SK-N-SH treated with all-trans-retinoic acid at 6 μM for 48 hours (cell line): ENCODE measurements around the gene ELOVL7.

Source experiments
- ATAC-seq: fragments of 200-7000 bp; cut with Tn5 transposase; 3 replicates; pipeline ENCODE4 v1.9.1; 2020; ENCODE audit warnings: mild to moderate bottlenecking, moderate library complexity
- ARNTL ChIP-seq: fragments of 450-650 bp; formaldehyde crosslinking; IDR thresholded peaks from 2 replicates; pipeline ENCODE4 v1.5.0; 2020; ENCODE audit warnings: low read depth, mild to moderate bottlenecking, moderate library complexity, borderline replicate concordance
- BACH2 ChIP-seq: fragments of 250-450 bp; sonication (Bioruptor Pico); IDR thresholded peaks from 2 replicates; pipeline ENCODE4 v1.9.0; 2021; ENCODE audit warnings: mild to moderate bottlenecking, borderline replicate concordance
- CREB5 ChIP-seq: fragments of 250-450 bp; sonication (Bioruptor Pico); IDR thresholded peaks from 2 replicates; pipeline ENCODE4 v1.5.1; 2020; ENCODE audit warnings: low read depth, mild to moderate bottlenecking, moderate library complexity
- CSDC2 ChIP-seq: fragments of 250-450 bp; sonication (Bioruptor Pico); IDR thresholded peaks from 2 replicates; pipeline ENCODE4 v1.5.0; 2020; ENCODE audit warnings: mild to moderate bottlenecking, moderate library complexity
- CSRNP3 ChIP-seq: fragments of 250-450 bp; sonication (Bioruptor Pico); IDR thresholded peaks from 2 replicates; pipeline ENCODE4 v1.5.1; 2021; ENCODE audit warnings: mild to moderate bottlenecking, moderate library complexity
- ESRRG ChIP-seq: fragments of 250-450 bp; sonication (Bioruptor Pico); IDR thresholded peaks from 2 replicates; pipeline ENCODE4 v1.6.1; 2021; ENCODE audit warnings: mild to moderate bottlenecking
- GLIS3 ChIP-seq: fragments of 250-450 bp; sonication (Bioruptor Pico); IDR thresholded peaks from 2 replicates; pipeline ENCODE4 v1.5.0; 2020; ENCODE audit warnings: mild to moderate bottlenecking, moderate library complexity
- ISL1 ChIP-seq: fragments of 250-450 bp; sonication (Bioruptor Pico); IDR thresholded peaks from 2 replicates; pipeline ENCODE4 v2.1.2; 2022; ENCODE audit warnings: mild to moderate bottlenecking, moderate library complexity
- PATZ1 ChIP-seq: fragments of 250-450 bp; sonication (Bioruptor Pico); IDR thresholded peaks from 2 replicates; pipeline ENCODE4 v1.8.0; 2020; ENCODE audit warnings: mild to moderate bottlenecking, moderate library complexity, borderline replicate concordance
- POU6F1 ChIP-seq: fragments of 250-450 bp; sonication (Bioruptor Pico); IDR thresholded peaks from 2 replicates; pipeline ENCODE4 v1.8.0; 2021; ENCODE audit warnings: low read depth, mild to moderate bottlenecking, moderate library complexity, borderline replicate concordance
- PPARA ChIP-seq: fragments of 250-450 bp; sonication (Bioruptor Pico); IDR thresholded peaks from 2 replicates; pipeline ENCODE4 v1.5.0; 2020; ENCODE audit warnings: mild to moderate bottlenecking, borderline replicate concordance
- RARB ChIP-seq: fragments of 250-450 bp; sonication (Bioruptor Pico); IDR thresholded peaks from 2 replicates; pipeline ENCODE4 v1.8.0; 2021; ENCODE audit warnings: mild to moderate bottlenecking, moderate library complexity
- TCF4 ChIP-seq: fragments of 250-450 bp; sonication (Bioruptor Pico); IDR thresholded peaks from 2 replicates; pipeline ENCODE4 v1.8.0; 2021; ENCODE audit warnings: mild to moderate bottlenecking, moderate library complexity, borderline replicate concordance
- TOX ChIP-seq: fragments of 250-450 bp; sonication (Bioruptor Pico); IDR thresholded peaks from 2 replicates; pipeline ENCODE4 v1.8.0; 2021; ENCODE audit warnings: mild to moderate bottlenecking, moderate library complexity, borderline replicate concordance
- TSHZ2 ChIP-seq: fragments of 250-450 bp; sonication (Bioruptor Pico); IDR thresholded peaks from 2 replicates; pipeline ENCODE4 v1.5.0; 2020; ENCODE audit warnings: mild to moderate bottlenecking, moderate library complexity
- ZC3H10 ChIP-seq: fragments of 250-450 bp; sonication (Bioruptor Pico); IDR thresholded peaks from 2 replicates; pipeline ENCODE4 v1.5.1; 2021; ENCODE audit warnings: mild to moderate bottlenecking, moderate library complexity
- ZFP3 ChIP-seq: fragments of 250-450 bp; sonication (Bioruptor Pico); IDR thresholded peaks from 2 replicates; pipeline ENCODE4 v1.5.0; 2020; ENCODE audit warnings: mild to moderate bottlenecking, moderate library complexity
- ZNF565 ChIP-seq: fragments of 450-650 bp; formaldehyde crosslinking; conservative IDR thresholded peaks from 2 replicates; pipeline ENCODE4 v1.5.0; 2020; ENCODE audit warnings: low read depth, mild to moderate bottlenecking, moderate library complexity
- ZNF70 ChIP-seq: fragments of 450-650 bp; formaldehyde crosslinking; IDR thresholded peaks from 2 replicates; pipeline ENCODE4 v1.5.0; 2020; ENCODE audit warnings: mild to moderate bottlenecking, moderate library complexity
- ZNF8 ChIP-seq: fragments of 450-650 bp; formaldehyde crosslinking; IDR thresholded peaks from 2 replicates; pipeline ENCODE4 v1.5.0; 2020; ENCODE audit warnings: mild to moderate bottlenecking, moderate library complexity

Gene ELOVL7

GRCh38 chr5:60765019-60765709 lies 78.9 kb downstream of the ELOVL7 start:
- ATAC-seq: no peak
- no peak for TF ChIP-seq ZNF565 (CRISPR knock-in tag)
- no peak for TF ChIP-seq TCF4 (CRISPR knock-in tag)
- no peak for TF ChIP-seq PATZ1 (CRISPR knock-in tag)
- no peak for TF ChIP-seq PPARA (CRISPR knock-in tag)
- TF ChIP-seq ZFP3 (CRISPR knock-in tag): no peak
- TF ChIP-seq ZC3H10: no peak
- no peak for TF ChIP-seq RARB (CRISPR knock-in tag)
- no peak for TF ChIP-seq ISL1 (CRISPR knock-in tag)
- TF ChIP-seq TOX: no peak
- no peak for TF ChIP-seq CSDC2 (CRISPR knock-in tag)
- TF ChIP-seq ZNF8: no peak
- TF ChIP-seq GLIS3: no peak
- TF ChIP-seq ARNTL (CRISPR knock-in tag): no peak
- TF ChIP-seq CSRNP3 (CRISPR knock-in tag): no peak
- TF ChIP-seq, all 23 proteins: peak for 0

- ATAC-seq: no peak
- TF ChIP-seq TSHZ2 (CRISPR knock-in tag): no peak
- no peak for TF ChIP-seq PPARA (CRISPR knock-in tag)
- TF ChIP-seq RARB (CRISPR knock-in tag): no peak
- TF ChIP-seq CREB5: no peak
- TF ChIP-seq ZNF8: no peak
- TF ChIP-seq CSDC2 (CRISPR knock-in tag): no peak
- no peak for TF ChIP-seq ISL1 (CRISPR knock-in tag)
- TF ChIP-seq ARNTL (CRISPR knock-in tag): no peak
- no peak for TF ChIP-seq TOX
- TF ChIP-seq ZNF70 (CRISPR knock-in tag): no peak
- TF ChIP-seq BACH2 (CRISPR knock-in tag): no peak
- TF ChIP-seq POU6F1 (CRISPR knock-in tag): no peak
- TF ChIP-seq GLIS3: no peak
- TF ChIP-seq PATZ1 (CRISPR knock-in tag): no peak
- no peak for TF ChIP-seq ZNF565 (CRISPR knock-in tag)
- TF ChIP-seq ESRRG (CRISPR knock-in tag): no peak
- no peak for TF ChIP-seq TCF4 (CRISPR knock-in tag)
- no peak for TF ChIP-seq ZC3H10
Observed at GRCh38 chr5:60763061-60763460, 81.0 kb downstream of the ELOVL7 start.
